H1 (cell line): Measurements from ENCODE around the gene AGBL1. TPM values are rescaled to one million over a fixed set of nuclear protein-coding genes. Genes with fewer than 3 reads are reported as not detected.

Experiments used
- CTCF ChIA-PET: fragments of 300-600 bp; sonication (Branson Sonifier 250); formaldehyde crosslinking; loops from one replicate; lab custom pipeline; 2021; ENCODE audit not compliant: partially characterized antibody; lab: Charles Lee
- POLR2A ChIA-PET: fragments of 300-600 bp; sonication (Branson Sonifier 250); formaldehyde crosslinking; loops from one replicate; lab custom pipeline; 2021; ENCODE audit warnings: inconsistent platforms; ENCODE audit not compliant: partially characterized antibody; lab: Charles Lee
- DNase-seq, 2 experiments: peaks; one replicate each; pipeline versions ENCODE4 v3.0.0 to v3.0.0-alpha.2; 2010 to 2022; ENCODE audit warnings: low spot score in 2 of 2, low read depth in 1 of 2, mixed read lengths in 1 of 2
- FAIRE-seq: peaks from 2 replicates; lab custom pipeline; 2011; peaks lifted over from hg19 to GRCh38; lab: Jason Lieb, UNC
- H2AFZ ChIP-seq: 2 replicates; pipeline ENCODE4 v1.8.1; 2012; ENCODE audit warnings: low read length, inconsistent platforms
- H2AK5ac ChIP-seq: 2 replicates; pipeline ENCODE4 v1.6.1; 2013; ENCODE audit warnings: low read depth, low read length
- H2BK120ac ChIP-seq: replicated peaks from 2 replicates; pipeline ENCODE3; 2013; ENCODE audit warnings: low read depth, low read length, inconsistent platforms
- H2BK12ac ChIP-seq: 2 replicates; pipeline ENCODE4 v1.6.1; 2013; ENCODE audit warnings: low read depth, low read length
- H2BK15ac ChIP-seq: 2 replicates; pipeline ENCODE4 v1.6.1; 2013; ENCODE audit warnings: low read length
- H2BK20ac ChIP-seq: 2 replicates; pipeline ENCODE4 v1.6.1; 2013; ENCODE audit warnings: low read length
- H2BK5ac ChIP-seq: 2 replicates; pipeline ENCODE4 v1.6.1; 2013; ENCODE audit warnings: low read depth, low read length
- H3K14ac ChIP-seq: 2 replicates; pipeline ENCODE4 v1.6.1; 2013; ENCODE audit warnings: inconsistent platforms; ENCODE audit not compliant: insufficient read length
- H3K18ac ChIP-seq: 2 replicates; pipeline ENCODE4 v1.6.1; 2013; ENCODE audit warnings: low read length; ENCODE audit errors: extremely low read depth
- H3K23ac ChIP-seq: 2 replicates; pipeline ENCODE4 v1.6.1; 2013; ENCODE audit warnings: inconsistent platforms; ENCODE audit not compliant: insufficient read length
- H3K23me2 ChIP-seq: 2 replicates; pipeline ENCODE4 v1.6.1; 2013; ENCODE audit warnings: low read depth, low read length
- H3K27ac ChIP-seq: 2 replicates; pipeline ENCODE4 v1.6.1; 2011; ENCODE audit warnings: low read depth, low read length, inconsistent platforms
- H3K27me3 ChIP-seq, 4 experiments: replicated peaks in 1 of 4; 1 replicate in 1 of 4; 2 replicates in 3 of 4; pipeline versions ENCODE4 v1.6.1 to v1.8.1; 2011 to 2013; ENCODE audit warnings: low read length in 3 of 4, mild to moderate bottlenecking in 3 of 4, inconsistent platforms in 2 of 4, mixed read lengths in 2 of 4, moderate library complexity in 1 of 4; ENCODE audit not compliant: control insufficient read depth in 3 of 4, insufficient read depth in 3 of 4; ENCODE audit errors: extremely low read depth in 1 of 4
- H3K36me3 ChIP-seq, 4 experiments: 2 replicates each; pipeline versions ENCODE4 v1.6.1 to v1.8.1; 2011 to 2013; ENCODE audit warnings: mild to moderate bottlenecking in 4 of 4, low read length in 3 of 4, moderate library complexity in 2 of 4, control low read depth in 1 of 4, inconsistent platforms in 1 of 4; ENCODE audit not compliant: insufficient read depth in 4 of 4, control insufficient read depth in 2 of 4
- H3K4ac ChIP-seq: replicated peaks from 2 replicates; pipeline ENCODE3; 2013; ENCODE audit warnings: low read length, low read depth, mixed read lengths, inconsistent platforms; ENCODE audit not compliant: insufficient read length
- H3K4me1 ChIP-seq, 4 experiments: replicated peaks in 1 of 4; 1 replicate in 1 of 4; 2 replicates in 3 of 4; pipeline versions ENCODE4 v1.6.1 to v1.8.1; 2011 to 2013; ENCODE audit warnings: low read length in 3 of 4, inconsistent platforms in 2 of 4, mixed read lengths in 1 of 4; ENCODE audit not compliant: insufficient read depth in 4 of 4, control insufficient read depth in 3 of 4
- H3K4me2 ChIP-seq, 2 experiments: 2 replicates each; pipeline versions ENCODE4 v1.6.1 to v1.8.1; 2011 to 2013; ENCODE audit warnings: low read depth in 2 of 2, low read length in 2 of 2, control low read depth in 1 of 2, inconsistent platforms in 1 of 2, mild to moderate bottlenecking in 1 of 2; ENCODE audit not compliant: insufficient read depth in 1 of 2
- H3K4me3 ChIP-seq, 4 experiments: fragments of 200-600, 300-600 bp in 1 of 4; sonication (generic), shearing (Covaris generic), sonication (Bioruptor Twin) in 1 of 4; 2 replicates each; pipeline versions ENCODE4 v1.5.1 to v1.8.1; 2011 to 2016; ENCODE audit warnings: low read length in 4 of 4, low read depth in 3 of 4, control low read depth in 2 of 4, inconsistent platforms in 2 of 4, mild to moderate bottlenecking in 2 of 4, mixed read lengths in 1 of 4, moderate library complexity in 1 of 4; ENCODE audit not compliant: insufficient read depth in 2 of 4; ENCODE audit errors: extremely low read depth in 1 of 4
- H3K56ac ChIP-seq: replicated peaks from 2 replicates; pipeline ENCODE3; 2013; ENCODE audit warnings: low read depth, mild to moderate bottlenecking, mixed read lengths, low read length, inconsistent platforms; ENCODE audit not compliant: insufficient read length
- H3K79me1 ChIP-seq: 2 replicates; pipeline ENCODE4 v1.6.1; 2013; ENCODE audit warnings: low read depth, low read length, control low read depth
- H3K79me2 ChIP-seq, 2 experiments: 2 replicates each; pipeline versions ENCODE4 v1.6.1 to v1.8.1; 2012 to 2013; ENCODE audit warnings: low read length in 2 of 2, mild to moderate bottlenecking in 2 of 2, inconsistent platforms in 1 of 2; ENCODE audit not compliant: insufficient read depth in 2 of 2, control insufficient read depth in 1 of 2
- H3K9ac ChIP-seq, 4 experiments: replicated peaks in 1 of 4; 1 replicate in 1 of 4; 2 replicates in 3 of 4; pipeline versions ENCODE4 v1.6.1 to v1.8.1; 2011 to 2013; ENCODE audit warnings: low read depth in 3 of 4, low read length in 3 of 4, control low read depth in 2 of 4, mild to moderate bottlenecking in 2 of 4, moderate library complexity in 2 of 4, inconsistent platforms in 1 of 4; ENCODE audit errors: extremely low read depth in 1 of 4
- H3K9me3 ChIP-seq, 2 experiments: 2 replicates each; pipeline versions ENCODE4 v1.6.1 to v1.8.1; 2012 to 2013; ENCODE audit warnings: mild to moderate bottlenecking in 2 of 2, moderate library complexity in 2 of 2, control low read depth in 1 of 2, inconsistent platforms in 1 of 2, low read depth in 1 of 2, low read length in 1 of 2, mixed read lengths in 1 of 2; ENCODE audit not compliant: insufficient read depth in 2 of 2
- H4K20me1 ChIP-seq, 2 experiments: replicated peaks in 1 of 2; 2 replicates each; pipeline versions ENCODE3 to v1.8.1; 2011 to 2013; ENCODE audit warnings: inconsistent platforms in 2 of 2, low read length in 2 of 2, mild to moderate bottlenecking in 1 of 2; ENCODE audit not compliant: insufficient read depth in 2 of 2, control insufficient read depth in 1 of 2
- H4K5ac ChIP-seq: 2 replicates; pipeline ENCODE4 v1.6.1; 2013; ENCODE audit warnings: low read length, low read depth, mixed read lengths, inconsistent platforms; ENCODE audit not compliant: insufficient read length
- H4K8ac ChIP-seq: 2 replicates; pipeline ENCODE4 v1.8.0; 2013; ENCODE audit warnings: mild to moderate bottlenecking, moderate library complexity, low read length, inconsistent platforms; ENCODE audit not compliant: insufficient read depth; ENCODE audit errors: extremely low read depth
- H4K91ac ChIP-seq: replicated peaks from 2 replicates; pipeline ENCODE3; 2013; ENCODE audit warnings: low read length, mixed read lengths, inconsistent platforms; ENCODE audit not compliant: insufficient read length
- CHD1 ChIP-seq: IDR thresholded peaks from 2 replicates; pipeline ENCODE4 v1.6.1; 2012; ENCODE audit warnings: low read depth, low read length, improper control_type of control experiment
- POU5F1 ChIP-seq: IDR thresholded peaks from 2 replicates; pipeline ENCODE4 v1.6.1; 2011; ENCODE audit warnings: low read depth, mild to moderate bottlenecking, low read length, moderate library complexity
- RAD21 ChIP-seq, 2 experiments: IDR thresholded peaks in 1 of 2; conservative IDR thresholded peaks in 1 of 2; 2 replicates each; pipeline ENCODE4 v1.6.1; 2011; ENCODE audit warnings: low read depth in 2 of 2, low read length in 2 of 2, improper control_type of control experiment in 1 of 2, inconsistent platforms in 1 of 2, mild to moderate bottlenecking in 1 of 2, moderate library complexity in 1 of 2
- WGBS, 2 experiments: shearing (Covaris generic) in 1 of 2; methylation state at CpG; one replicate each; pipeline versions ENCODE4 v1.1.6 to v1.1.7; 2013 to 2015; ENCODE audit warnings: low lambda C conversion rate in 2 of 2, mixed read lengths in 2 of 2, inconsistent platforms in 1 of 2, low coverage in 1 of 2, missing lambda C conversion rate in 1 of 2; ENCODE audit not compliant: insufficient replicate concordance in 2 of 2, insufficient coverage in 1 of 2, insufficient read length in 1 of 2; ENCODE audit errors: extremely low coverage in 1 of 2, missing lambda C conversion rate in 1 of 2; 5-methylcytosine and 5-hydroxymethylcytosine counted together
- polyA plus RNA-seq, 7 experiments: library from polyadenylated mRNA; depleted of rRNA in 3 of 7; stranded (reverse) in 5 of 7; unstranded in 2 of 7; fragments of >200 nt in 5 of 7; fragments of 200-250 nt in 2 of 7; gene quantifications; 1 replicate in 5 of 7; 2 replicates in 1 of 7; 4 replicates in 1 of 7; pipeline versions ENCODE4 v1.2.1 to v1.2.3, GENCODE V29; 2011 to 2013; ENCODE audit warnings: missing spikeins in 2 of 7, mixed read lengths in 2 of 7
- total RNA-seq: library from RNA; stranded (reverse); fragmentation: NEBNext Ultra II Directional; extraction: Animal tissue kit (Norgen Biotek cat#: 25700); gene quantifications from 2 replicates; pipeline ENCODE4 v1.2.1, GENCODE V29; 2021

AGBL1 gene
- total and polyA plus RNA-seq, 2 of the 8 experiments (the other 6 are each of a cell fraction or from before 2014, with no cell fraction given): not detected

DNA sequence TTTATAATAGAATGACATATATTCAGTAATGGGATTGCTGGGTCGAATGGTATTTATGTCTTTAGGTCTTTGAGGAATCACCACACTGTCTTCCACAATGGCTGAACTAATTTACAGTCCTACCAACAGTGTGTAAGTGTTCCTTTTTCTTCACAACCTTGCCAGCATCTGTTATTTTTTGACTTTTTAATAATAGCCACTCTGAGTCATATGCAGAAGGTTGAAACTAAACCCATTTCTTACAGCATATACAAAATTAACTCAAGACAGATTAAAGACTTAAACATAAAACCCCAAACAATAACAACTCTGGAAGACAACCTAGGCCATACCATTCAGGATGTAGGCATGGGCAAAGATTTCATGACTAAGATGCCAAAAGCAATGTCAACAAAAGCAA is 671.4 kb downstream of the AGBL1 start:
- ChIA-PET CTCF (interaction anchor here (2.4 kb wide), 1 partner anchor 97 kb away, joined by 6 read pairs; no protein-coding TSS in a partner anchor), POLR2A (no interaction called here)
- Histone ChIP-seq H3K4me2 (no peak overlapping the region), H2BK5ac (no peak overlapping the region), H3K56ac (no peak overlapping the region), H2BK120ac (no peak overlapping the region), H3K4ac (no peak overlapping the region), H3K9ac (no peak overlapping the region), H3K27ac (no peak overlapping the region), H3K18ac (no peak overlapping the region), H4K8ac (no peak overlapping the region), H3K9me3 (no peaks in the 10 kb centered on the region), H3K36me3 (no peaks in the 10 kb centered on the region), H3K23ac (no peak overlapping the region), H3K27me3 (no peaks in the 10 kb centered on the region), H4K20me1 (no peaks in the 10 kb centered on the region), H3K4me3 (no peak overlapping the region), H4K5ac (no peak overlapping the region), H3K4me1 (no peaks in the 10 kb centered on the region), H3K79me1 (no peaks in the 10 kb centered on the region), H2BK15ac (no peak overlapping the region), H3K79me2 (no peaks in the 10 kb centered on the region), H2AK5ac (no peak overlapping the region), H2BK20ac (no peak overlapping the region), H4K91ac (no peak overlapping the region), H3K14ac (no peak overlapping the region), H3K23me2 (no peaks in the 10 kb centered on the region), H2AFZ (no peak overlapping the region), H2BK12ac (no peak overlapping the region)
- DNase-seq: no peak
- WGBS, 2 experiments: 96% methylated on average over 1 of the region's 1 CpG; no CpG with 5 or more reads in 1 of the 2 experiments
- no peak for TF ChIP-seq CHD1
- TF ChIP-seq POU5F1: no peak
- TF ChIP-seq RAD21 (IDR thresholded peaks at IDR 0.05 in 1 of 2, conservative IDR thresholded peaks at IDR 0.05 in 1 of 2; ENCODE audit: low read depth in 2 of 2, low read length in 2 of 2): no peak
- FAIRE-seq: no peak
